K562 (cell line): Measurements from ENCODE around the gene TCF20. TPM values are rescaled to one million over a fixed set of nuclear protein-coding genes. Genes with fewer than 3 reads are reported as not detected.

Experiments used
- BCOR ChIP-seq: fragments of 450-650 bp; IDR thresholded peaks from 2 replicates; pipeline ENCODE4 v1.6.1; 2016
- BRCA1 ChIP-seq, 2 experiments: fragments of 450-650 bp in 1 of 2; sonication (generic) in 1 of 2; formaldehyde crosslinking in 1 of 2; IDR thresholded peaks; 2 replicates each; pipeline versions ENCODE4 v1.5.0 to v1.6.1; 2017 to 2020; ENCODE audit warnings: mild to moderate bottlenecking in 1 of 2, missing genetic modification reagents in 1 of 2
- CBX2 ChIP-seq: fragments of 200-600 bp; sonication (generic); IDR thresholded peaks from one replicate; pipeline ENCODE4 v1.6.1; 2012; ENCODE audit warnings: mild to moderate bottlenecking, low read length, inconsistent platforms; ENCODE audit not compliant: insufficient read depth, poor library complexity, severe bottlenecking
- ETV5 ChIP-seq: sonication (generic); formaldehyde crosslinking; IDR thresholded peaks from 2 replicates; pipeline ENCODE4 v1.4.0; 2020; ENCODE audit warnings: low read depth, mild to moderate bottlenecking, missing genetic modification reagents
- FOSL1 ChIP-seq: fragments of 200-800 bp; sonication (Bioruptor generic); conservative IDR thresholded peaks from 2 replicates; pipeline ENCODE4 v1.6.1; 2016; ENCODE audit warnings: missing genetic modification characterization, missing compliant biosample characterization
- GABPA ChIP-seq: fragments of 200-800 bp; sonication (Bioruptor generic); conservative IDR thresholded peaks from 2 replicates; pipeline ENCODE4 v1.6.1; 2016; ENCODE audit warnings: low read depth, missing genetic modification characterization, missing compliant biosample characterization
- HOXB6 ChIP-seq: fragments of 250-450 bp; sonication (Bioruptor Pico); IDR thresholded peaks from 2 replicates; pipeline ENCODE4 v1.5.1; 2022; ENCODE audit warnings: mild to moderate bottlenecking, borderline replicate concordance
- NR1H2 ChIP-seq: sonication (generic); formaldehyde crosslinking; IDR thresholded peaks from 2 replicates; pipeline ENCODE4 v1.4.0; 2020; ENCODE audit warnings: mild to moderate bottlenecking, missing genetic modification reagents
- TCF7L2 ChIP-seq: fragments of 150-350 bp; IDR thresholded peaks from 2 replicates; pipeline ENCODE4 v1.6.1; 2016; ENCODE audit warnings: low read depth, mild to moderate bottlenecking, low read length, moderate library complexity
- TRIM24 ChIP-seq, 2 experiments: fragments of 450-650 bp; IDR thresholded peaks; 2 replicates each; pipeline ENCODE4 v1.6.1; 2016
- ZNF324 ChIP-seq: fragments of 250-450 bp; sonication (Bioruptor Pico); IDR thresholded peaks from 2 replicates; pipeline ENCODE4 v1.4.0; 2020; ENCODE audit warnings: mild to moderate bottlenecking
- polyA plus RNA-seq, 8 experiments: library from polyadenylated mRNA; depleted of rRNA in 4 of 8; stranded (reverse) in 5 of 8; unstranded in 3 of 8; fragments of >200 nt; fragmentation: Nextera tagmentation in 2 of 8; fragmentation: Illumina TruSeq in 1 of 8; extraction: Ambion mirVana in 2 of 8; extraction: Trizol in 1 of 8; gene quantifications; 2 replicates each; pipeline versions ENCODE4 v1.2.1 to v1.2.3, GENCODE V29; 2011 to 2014; ENCODE audit warnings: inconsistent platforms in 1 of 8, missing spikeins in 1 of 8
- total RNA-seq, 7 experiments: library from RNA; depleted of rRNA in 6 of 7; stranded (reverse); fragments of >200 nt in 6 of 7; fragmentation: Illumina TruSeq in 2 of 7; extraction: Trizol in 2 of 7; gene quantifications; 2 replicates each; pipeline versions ENCODE4 v1.2.1 to v1.2.3, GENCODE V29; 2011 to 2021; ENCODE audit warnings: low replicate concordance in 1 of 7
- TF ChIP-seq, protein P1 (sequence below), 2 experiments: IDR thresholded peaks; 2 replicates each; pipeline ENCODE4 v1.6.1; 2012; ENCODE audit warnings: improper control_type of control experiment in 2 of 2, low read depth in 2 of 2, low read length in 2 of 2, borderline replicate concordance in 1 of 2
- TF ChIP-seq, protein P2 (sequence below): fragments of 200-800 bp; sonication (Bioruptor generic); IDR thresholded peaks from 2 replicates; pipeline ENCODE4 v1.6.1; 2017; ENCODE audit warnings: missing genetic modification characterization, missing compliant biosample characterization
- TF ChIP-seq, protein P3 (sequence below): fragments of 450-650 bp; formaldehyde crosslinking; IDR thresholded peaks from 2 replicates; pipeline ENCODE4 v1.4.0; 2022; ENCODE audit warnings: mild to moderate bottlenecking, moderate library complexity
- TF ChIP-seq, protein P4 (sequence below): fragments of 450-650 bp; IDR thresholded peaks from 2 replicates; pipeline ENCODE4 v1.7.1; 2018; ENCODE audit warnings: mild to moderate bottlenecking, low read depth; ENCODE audit not compliant: partially characterized antibody
- TF ChIP-seq, protein P5 (sequence below), 2 experiments: IDR thresholded peaks; 2 replicates each; pipeline ENCODE4 v1.6.1; 2011; ENCODE audit warnings: borderline replicate concordance in 1 of 2, control low read depth in 1 of 2, low read depth in 1 of 2, low read length in 1 of 2, mild to moderate bottlenecking in 1 of 2, mixed read lengths in 1 of 2, moderate library complexity in 1 of 2; ENCODE audit not compliant: insufficient read depth in 1 of 2, insufficient read length in 1 of 2, poor library complexity in 1 of 2, severe bottlenecking in 1 of 2; ENCODE audit errors: extremely low read depth in 1 of 2

TCF20 gene
- total and polyA plus RNA-seq, 9 of the 15 experiments (the other 6 are each of a cell fraction or from before 2014, with no cell fraction given), result 0.35 to 43.6 (median 17.5) TPM

DNA sequence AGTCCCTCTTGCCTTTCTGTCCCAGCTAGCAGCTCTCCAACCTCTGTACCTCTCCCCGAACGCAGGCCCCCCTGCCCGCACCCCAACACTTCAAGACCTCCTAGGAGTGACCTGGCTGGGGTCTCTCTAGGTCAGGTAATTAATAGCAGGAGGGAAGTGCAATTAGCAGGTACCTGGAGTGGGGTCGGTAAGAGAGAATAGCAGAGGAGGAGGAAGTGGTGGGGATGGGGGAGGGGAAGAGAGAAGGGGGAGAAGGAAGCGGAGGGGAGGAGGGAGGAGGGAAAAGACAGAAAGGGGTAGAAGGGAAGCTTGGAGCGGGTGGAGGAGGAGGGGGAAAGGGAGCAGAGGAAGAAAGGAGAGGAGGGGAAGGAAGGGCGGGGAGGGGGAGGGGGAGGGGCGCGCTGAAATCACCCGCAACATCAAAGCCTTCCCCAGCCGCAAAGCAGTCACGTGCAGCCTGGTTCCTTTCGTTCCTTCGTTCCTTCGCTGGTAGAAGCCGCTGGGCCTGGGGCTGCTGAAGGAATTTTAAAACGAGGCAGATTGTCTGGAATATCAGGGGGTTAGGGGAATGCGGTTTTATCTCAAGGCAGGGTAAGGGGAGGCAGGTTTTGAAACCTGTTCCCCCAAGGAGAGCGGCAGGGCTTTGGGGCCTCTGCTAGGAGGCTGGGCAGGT is 29.3 kb upstream of the TCF20 start (continued):
- TF ChIP-seq, protein P1, sequence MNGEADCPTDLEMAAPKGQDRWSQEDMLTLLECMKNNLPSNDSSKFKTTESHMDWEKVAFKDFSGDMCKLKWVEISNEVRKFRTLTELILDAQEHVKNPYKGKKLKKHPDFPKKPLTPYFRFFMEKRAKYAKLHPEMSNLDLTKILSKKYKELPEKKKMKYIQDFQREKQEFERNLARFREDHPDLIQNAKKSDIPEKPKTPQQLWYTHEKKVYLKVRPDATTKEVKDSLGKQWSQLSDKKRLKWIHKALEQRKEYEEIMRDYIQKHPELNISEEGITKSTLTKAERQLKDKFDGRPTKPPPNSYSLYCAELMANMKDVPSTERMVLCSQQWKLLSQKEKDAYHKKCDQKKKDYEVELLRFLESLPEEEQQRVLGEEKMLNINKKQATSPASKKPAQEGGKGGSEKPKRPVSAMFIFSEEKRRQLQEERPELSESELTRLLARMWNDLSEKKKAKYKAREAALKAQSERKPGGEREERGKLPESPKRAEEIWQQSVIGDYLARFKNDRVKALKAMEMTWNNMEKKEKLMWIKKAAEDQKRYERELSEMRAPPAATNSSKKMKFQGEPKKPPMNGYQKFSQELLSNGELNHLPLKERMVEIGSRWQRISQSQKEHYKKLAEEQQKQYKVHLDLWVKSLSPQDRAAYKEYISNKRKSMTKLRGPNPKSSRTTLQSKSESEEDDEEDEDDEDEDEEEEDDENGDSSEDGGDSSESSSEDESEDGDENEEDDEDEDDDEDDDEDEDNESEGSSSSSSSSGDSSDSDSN (IDR thresholded peaks at IDR 0.05; ENCODE audit: borderline replicate concordance in 1 of 2, low read depth in 2 of 2, low read length in 2 of 2), result no peak
- TF ChIP-seq, protein P2, sequence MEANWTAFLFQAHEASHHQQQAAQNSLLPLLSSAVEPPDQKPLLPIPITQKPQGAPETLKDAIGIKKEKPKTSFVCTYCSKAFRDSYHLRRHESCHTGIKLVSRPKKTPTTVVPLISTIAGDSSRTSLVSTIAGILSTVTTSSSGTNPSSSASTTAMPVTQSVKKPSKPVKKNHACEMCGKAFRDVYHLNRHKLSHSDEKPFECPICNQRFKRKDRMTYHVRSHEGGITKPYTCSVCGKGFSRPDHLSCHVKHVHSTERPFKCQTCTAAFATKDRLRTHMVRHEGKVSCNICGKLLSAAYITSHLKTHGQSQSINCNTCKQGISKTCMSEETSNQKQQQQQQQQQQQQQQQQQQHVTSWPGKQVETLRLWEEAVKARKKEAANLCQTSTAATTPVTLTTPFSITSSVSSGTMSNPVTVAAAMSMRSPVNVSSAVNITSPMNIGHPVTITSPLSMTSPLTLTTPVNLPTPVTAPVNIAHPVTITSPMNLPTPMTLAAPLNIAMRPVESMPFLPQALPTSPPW (CRISPR knock-in tag), result peak; percentile 64
- TF ChIP-seq BCOR, result no peak
- 0 out of 2 replicates have a peak, but pooled peaks have one; percentile 46 for TF ChIP-seq TCF7L2
- no peak for TF ChIP-seq GABPA
- no peak for TF ChIP-seq TRIM24 (IDR thresholded peaks at IDR 0.05)
- TF ChIP-seq, protein P3, sequence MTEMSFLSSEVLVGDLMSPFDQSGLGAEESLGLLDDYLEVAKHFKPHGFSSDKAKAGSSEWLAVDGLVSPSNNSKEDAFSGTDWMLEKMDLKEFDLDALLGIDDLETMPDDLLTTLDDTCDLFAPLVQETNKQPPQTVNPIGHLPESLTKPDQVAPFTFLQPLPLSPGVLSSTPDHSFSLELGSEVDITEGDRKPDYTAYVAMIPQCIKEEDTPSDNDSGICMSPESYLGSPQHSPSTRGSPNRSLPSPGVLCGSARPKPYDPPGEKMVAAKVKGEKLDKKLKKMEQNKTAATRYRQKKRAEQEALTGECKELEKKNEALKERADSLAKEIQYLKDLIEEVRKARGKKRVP (CRISPR knock-in tag), result no peak
- TF ChIP-seq, protein P4, sequence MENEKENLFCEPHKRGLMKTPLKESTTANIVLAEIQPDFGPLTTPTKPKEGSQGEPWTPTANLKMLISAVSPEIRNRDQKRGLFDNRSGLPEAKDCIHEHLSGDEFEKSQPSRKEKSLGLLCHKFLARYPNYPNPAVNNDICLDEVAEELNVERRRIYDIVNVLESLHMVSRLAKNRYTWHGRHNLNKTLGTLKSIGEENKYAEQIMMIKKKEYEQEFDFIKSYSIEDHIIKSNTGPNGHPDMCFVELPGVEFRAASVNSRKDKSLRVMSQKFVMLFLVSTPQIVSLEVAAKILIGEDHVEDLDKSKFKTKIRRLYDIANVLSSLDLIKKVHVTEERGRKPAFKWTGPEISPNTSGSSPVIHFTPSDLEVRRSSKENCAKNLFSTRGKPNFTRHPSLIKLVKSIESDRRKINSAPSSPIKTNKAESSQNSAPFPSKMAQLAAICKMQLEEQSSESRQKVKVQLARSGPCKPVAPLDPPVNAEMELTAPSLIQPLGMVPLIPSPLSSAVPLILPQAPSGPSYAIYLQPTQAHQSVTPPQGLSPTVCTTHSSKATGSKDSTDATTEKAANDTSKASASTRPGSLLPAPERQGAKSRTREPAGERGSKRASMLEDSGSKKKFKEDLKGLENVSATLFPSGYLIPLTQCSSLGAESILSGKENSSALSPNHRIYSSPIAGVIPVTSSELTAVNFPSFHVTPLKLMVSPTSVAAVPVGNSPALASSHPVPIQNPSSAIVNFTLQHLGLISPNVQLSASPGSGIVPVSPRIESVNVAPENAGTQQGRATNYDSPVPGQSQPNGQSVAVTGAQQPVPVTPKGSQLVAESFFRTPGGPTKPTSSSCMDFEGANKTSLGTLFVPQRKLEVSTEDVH, result no peak
- TF ChIP-seq ZNF324 (CRISPR knock-in tag), result no peak
- TF ChIP-seq BRCA1 (IDR thresholded peaks at IDR 0.05), result no peak
- no peak for TF ChIP-seq BRCA1 (CRISPR knock-in tag; IDR thresholded peaks at IDR 0.05)
- no peak for TF ChIP-seq NR1H2 (CRISPR knock-in tag)
- TF ChIP-seq ETV5 (CRISPR knock-in tag), result no peak
- no peak for TF ChIP-seq FOSL1
- TF ChIP-seq, protein P5, sequence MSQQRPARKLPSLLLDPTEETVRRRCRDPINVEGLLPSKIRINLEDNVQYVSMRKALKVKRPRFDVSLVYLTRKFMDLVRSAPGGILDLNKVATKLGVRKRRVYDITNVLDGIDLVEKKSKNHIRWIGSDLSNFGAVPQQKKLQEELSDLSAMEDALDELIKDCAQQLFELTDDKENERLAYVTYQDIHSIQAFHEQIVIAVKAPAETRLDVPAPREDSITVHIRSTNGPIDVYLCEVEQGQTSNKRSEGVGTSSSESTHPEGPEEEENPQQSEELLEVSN (IDR thresholded peaks at IDR 0.05; ENCODE audit: borderline replicate concordance in 1 of 2, extremely low read depth in 1 of 2, insufficient read depth in 1 of 2, insufficient read length in 1 of 2, low read depth in 1 of 2, low read length in 1 of 2, poor library complexity in 1 of 2, severe bottlenecking in 1 of 2), result peak in 1 of 2 experiments; percentile 72
- TF ChIP-seq CBX2, result no peak
- no peak for TF ChIP-seq HOXB6 (CRISPR knock-in tag)
